Lung (tissue), 12 donors: Measurements from ENCODE around the gene ZC3H18. TPM values are rescaled to one million over a fixed set of nuclear protein-coding genes. Genes with fewer than 3 reads are reported as not detected.

Experiments used
- ATAC-seq: fragments of 200-7000 bp; cut with Tn5 transposase; one replicate; pipeline ENCODE4 v1.9.1; 2020; ENCODE audit warnings: moderate number of reproducible peaks; ENCODE audit not compliant: insufficient read depth, low FRiP score
- DNase-seq, 3 donors: peaks; one replicate each; pipeline ENCODE4 v3.0.0-alpha.2; 2013 to 2017
- H3K27ac ChIP-seq, 2 donors: one replicate each; pipeline ENCODE4 v1.5.1; 2013; ENCODE audit warnings: mild to moderate bottlenecking in 2 of 2, moderate library complexity in 2 of 2, control low read depth in 1 of 2, inconsistent platforms in 1 of 2, low read depth in 1 of 2, low read length in 1 of 2
- H3K27me3 ChIP-seq, 3 donors: one replicate each; pipeline ENCODE4 v1.5.1; 2013; ENCODE audit warnings: low read length in 2 of 3; ENCODE audit not compliant: control insufficient read depth in 3 of 3, insufficient read depth in 3 of 3
- H3K36me3 ChIP-seq, 4 donors: one replicate each; pipeline ENCODE4 v1.5.1; 2013; ENCODE audit warnings: low read length in 4 of 4, mild to moderate bottlenecking in 1 of 4, moderate library complexity in 1 of 4; ENCODE audit not compliant: control insufficient read depth in 4 of 4, insufficient read depth in 4 of 4
- H3K4me1 ChIP-seq, 5 donors: one replicate each; pipeline ENCODE4 v1.5.1; 2013; ENCODE audit warnings: low read length in 5 of 5, mild to moderate bottlenecking in 2 of 5, moderate library complexity in 1 of 5; ENCODE audit not compliant: control insufficient read depth in 5 of 5, insufficient read depth in 5 of 5
- H3K4me3 ChIP-seq: one replicate; pipeline ENCODE4 v1.5.1; 2013; ENCODE audit warnings: mild to moderate bottlenecking, control low read depth, moderate library complexity
- H3K9ac ChIP-seq, 2 donors: one replicate each; pipeline ENCODE4 v1.5.1; 2013; ENCODE audit warnings: low read length in 2 of 2, control low read depth in 1 of 2; ENCODE audit not compliant: insufficient read depth in 1 of 2
- H3K9me3 ChIP-seq, 4 donors: one replicate each; pipeline ENCODE4 v1.5.1; 2013; ENCODE audit warnings: low read length in 3 of 4, mild to moderate bottlenecking in 1 of 4, moderate library complexity in 1 of 4; ENCODE audit not compliant: control insufficient read depth in 4 of 4, insufficient read depth in 3 of 4
- CTCF ChIP-seq: IDR thresholded peaks from 2 replicates; pipeline ENCODE4 v1.5.1; 2012; ENCODE audit warnings: mild to moderate bottlenecking; ENCODE audit errors: control extremely low read depth, extremely low read depth
- WGBS, 2 donors: extraction: QIAGEN DNeasy Blood & Tissue Kit; methylation state at CpG; one replicate each; pipeline ENCODE4 v1.1.7; 2013; 5-methylcytosine and 5-hydroxymethylcytosine counted together
- polyA plus RNA-seq, 2 donors: library from polyadenylated mRNA; stranded (reverse); fragments of 200-250 nt; gene quantifications; one replicate each; pipeline ENCODE4 v1.2.1, GENCODE V29; 2013
- total RNA-seq, 2 donors: library from RNA; depleted of rRNA in 1 of 2; stranded (reverse); fragments of >200 nt in 1 of 2; gene quantifications; one replicate each; pipeline ENCODE4 v1.2.1, GENCODE V29; 2014 to 2021
- donor health status: control.
- donor health status: control.
- donor health status: Bipolar disorder and iron deficiency.
- donor health status: healthy.
- donor health status: DM: yes; HTN: yes; CAD: no.

Gene ZC3H18
- total and polyA plus RNA-seq, 4 donors: 21.2 to 44.0 (median 28.6) TPM

- Histone ChIP-seq H3K4me3 (no peak overlapping the region), H3K4me1 (peaks cover 0 to 30% (median 7%) of the 10 kb centered on the region in 5 donors), H3K36me3 (no peaks in the 10 kb centered on the region), H3K27ac (no peak overlapping the region), H3K9ac (no peak overlapping the region), H3K9me3 (peaks cover 0 to 3% (median 0%) of the 10 kb centered on the region in 4 donors), H3K27me3 (no peaks in the 10 kb centered on the region)
- TF ChIP-seq CTCF: no peak
- DNase-seq (no peak), ATAC-seq (no peak)
- WGBS, 2 donors: 37 to 44% methylated on average over 17 of the region's 17 CpGs
Observed at GRCh38 chr16:88525663-88525990, 44.6 kb upstream of the ZC3H18 start.

- TF ChIP-seq CTCF: no peak
- 71 to 75% methylated on average over 29 of the region's 29 CpGs for WGBS, 2 donors
- Histone ChIP-seq H3K4me1 (peaks cover 0 to 33% (median 7%) of the 10 kb centered on the region in 5 donors), H3K27ac (no peak overlapping the region), H3K27me3 (no peaks in the 10 kb centered on the region), H3K9me3 (peaks cover 0 to under 1% (median 0%) of the 10 kb centered on the region in 4 donors), H3K9ac (no peak overlapping the region), H3K36me3 (no peaks in the 10 kb centered on the region), H3K4me3 (no peak overlapping the region)
- DNase-seq: no peak
- no peak for ATAC-seq
Observed at GRCh38 chr16:88526008-88526905, 43.9 kb upstream of the ZC3H18 start.

GRCh38 chr16:88526906-88527185 lies 43.4 kb upstream of the ZC3H18 start:
- no peak for TF ChIP-seq CTCF
- WGBS, 2 donors: 63 to 81% methylated on average over 9 of the region's 9 CpGs
- no peak overlapping the region for H3K27ac ChIP-seq
- H3K9me3 ChIP-seq: no peaks in the 10 kb centered on the region
- H3K36me3 ChIP-seq: no peaks in the 10 kb centered on the region
- H3K9ac ChIP-seq: no peak overlapping the region
- H3K4me3 ChIP-seq: no peak overlapping the region
- no peak for DNase-seq
- H3K4me1 ChIP-seq: peaks cover 0 to 34% (median 7%) of the 10 kb centered on the region in 5 donors
- no peaks in the 10 kb centered on the region for H3K27me3 ChIP-seq
- no peak for ATAC-seq
